ENCODE measurements around the gene OR5AR1.
"Not testable (repeated sequence)": the region's sequence is repeated elsewhere in the genome, so short reads cannot be mapped to it uniquely, and the experiment has no call there.

OR5AR1 gene

GRCh38 chr11:56663386-56663785 lies at the start of gene OR5AR1:
Gene OR5AR1, plus strand, starts transcription at chr11:56663686. Its CDS starts 0 bp downstream, at chr11:56663686.
- DNase-seq: no peak

- DNase-seq: no peak
These were observed 38.8 kb upstream of the OR5AR1 start for GRCh38 chr11:56624661-56625110.

GRCh38 chr11:56625946-56626345 lies 37.5 kb upstream of the OR5AR1 start:
- DNase-seq: no peak

GRCh38 chr11:56632329-56632728 lies 31.2 kb upstream of the OR5AR1 start:
- no peak for DNase-seq

- DNase-seq: no peak
These were observed 26.6 kb upstream of the OR5AR1 start for GRCh38 chr11:56636861-56637260.

GRCh38 chr11:56637500-56637899 lies 26.0 kb upstream of the OR5AR1 start:
- no peak for DNase-seq

- no peak for DNase-seq
These were observed 21.1 kb upstream of the OR5AR1 start, which contains the start of gene OR5AP2 for GRCh38 chr11:56642339-56642738. Gene OR5AP2, minus strand, starts transcription at chr11:56642439. Its CDS starts 0 bp downstream, at chr11:56642439.

- DNase-seq: no peak
These were observed 3.7 kb upstream of the OR5AR1 start for GRCh38 chr11:56659755-56660154.

- no peak for DNase-seq
These were observed 7.5 kb downstream of the OR5AR1 start for GRCh38 chr11:56670984-56671383.

GRCh38 chr11:56688554-56689100 lies 25.1 kb downstream of the OR5AR1 start:
- no peak for DNase-seq

- not testable (repeated sequence) for DNase-seq
These were observed 27.7 kb downstream of the OR5AR1 start for GRCh38 chr11:56691179-56691578.

GRCh38 chr11:56693428-56693827 lies 29.9 kb downstream of the OR5AR1 start:
- DNase-seq: no peak

- DNase-seq: no peak
These were observed 35.3 kb downstream of the OR5AR1 start, which contains the start of gene OR9G1 for GRCh38 chr11:56698795-56699194. Gene OR9G1, plus strand, starts transcription at chr11:56699095. Its CDS starts 1,293 bp downstream, at chr11:56700388.

- no peak for DNase-seq
These were observed 36.9 kb downstream of the OR5AR1 start for GRCh38 chr11:56700242-56700913.

- no peak for DNase-seq
These were observed 37.5 kb downstream of the OR5AR1 start for GRCh38 chr11:56700914-56701485.

- no peak for DNase-seq
These were observed 42.4 kb downstream of the OR5AR1 start for GRCh38 chr11:56705784-56706396.

GRCh38 chr11:56706486-56706885 lies 43.0 kb downstream of the OR5AR1 start:
- no peak for DNase-seq

GRCh38 chr11:56714206-56714605 lies 50.7 kb downstream of the OR5AR1 start:
- no peak for DNase-seq

Measured in stimulated activated naive CD4-positive, alpha-beta T cell treated with Interleukin-2 at 50 U/mL for 16 hours (primary cell).